Pancreas (tissue), 10 donors: ENCODE measurements around the gene GALNT5. TPM values are rescaled to one million over a fixed set of nuclear protein-coding genes. Genes with fewer than 3 reads are reported as not detected.
"Not testable (repeated sequence)": the region's sequence is repeated elsewhere in the genome, so short reads cannot be mapped to it uniquely, and the experiment has no call there.

ENCODE experiments used
- ATAC-seq, 4 donors: fragments of 200-7000 bp; cut with Tn5 transposase; one replicate each; pipeline versions ENCODE4 v1.8.0 to v1.9.1; 2020; ENCODE audit warnings: mild to moderate bottlenecking in 4 of 4, moderate library complexity in 4 of 4
- DNase-seq, 6 donors: peaks; one replicate each; pipeline ENCODE4 v3.0.0-alpha.2; 2020
- FAIRE-seq: peaks from 2 replicates; lab custom pipeline; 2012; peaks lifted over from hg19 to GRCh38; lab: Jason Lieb, UNC
- H3K27ac ChIP-seq, 4 donors: fragments of 200-600 bp; sonication (generic); 1 replicate in 3 of 4; 2 replicates in 1 of 4; pipeline versions ENCODE4 v1.5.0 to v1.8.0; 2020
- H3K27me3 ChIP-seq, 4 donors: fragments of 200-600 bp; one replicate each; pipeline ENCODE4 v1.8.0; 2021
- H3K36me3 ChIP-seq, 3 donors: fragments of 200-600 bp; sonication (generic) in 1 of 3; one replicate each; pipeline versions ENCODE4 v1.5.0 to v1.8.0; 2020 to 2021
- H3K4me1 ChIP-seq, 3 donors: fragments of 200-600 bp; one replicate each; pipeline ENCODE4 v1.8.0; 2021
- H3K4me3 ChIP-seq, 4 donors: fragments of 200-600 bp; sonication (generic) in 2 of 4; one replicate each; pipeline versions ENCODE4 v1.5.0 to v1.8.0; 2020 to 2021
- H3K9me3 ChIP-seq, 4 donors: fragments of 200-600 bp; one replicate each; pipeline ENCODE4 v1.8.0; 2021
- WGBS, 2 donors: extraction: QIAGEN DNeasy Blood & Tissue Kit; methylation state at CpG; one replicate each; pipeline ENCODE4 v1.1.7; 2013; 5-methylcytosine and 5-hydroxymethylcytosine counted together
- intact Hi-C, 3 donors: fragments of 100-400 bp; cut with DNase I; formaldehyde crosslinking; loops; one replicate each; pipeline versions ENCODE4 v1.11.1 to v1.14.2; 2022
- polyA plus RNA-seq, 2 donors: library from polyadenylated mRNA; stranded (reverse); fragments of 200-250 nt; gene quantifications; one replicate each; pipeline ENCODE4 v1.2.3, GENCODE V29; 2013
- total RNA-seq, 6 donors: library from RNA; stranded (reverse); fragmentation: NEBNext Ultra II Directional in 4 of 6; extraction: Animal tissue kit (Norgen Biotek cat#: 25700) in 4 of 6; gene quantifications; one replicate each; pipeline versions ENCODE4 v1.2.1 to v1.2.4, GENCODE V29; 2021 to 2023
- TF ChIP-seq, protein P1 (sequence below), 4 donors: fragments of 200-600 bp; sonication (generic) in 3 of 4; IDR thresholded peaks; one replicate each; pipeline versions ENCODE4 v1.5.0 to v1.8.0; 2021; ENCODE audit warnings: antibody characterized with exemption in 4 of 4
- donor health status: healthy with polysubstance abuse.
- donor health status: DM: no; HTN: no; CAD: no; lungs with moderate emphysema.
- donor health status: DM: no; HTN: no; CAD: no.
- donor health status: control.
- donor health status: control.
- donor health status: Bipolar disorder and iron deficiency.
- donor health status: DM: yes; HTN: yes; CAD: no.
- donor health status: DM: no; HTN: no; CAD: no.
- donor health status: DM: no; HTN: no; CAD: no.
- donor health status: DM: yes; HTN: yes; CAD: no.

The GALNT5 gene
- total and polyA plus RNA-seq, 8 donors = 0.08 to 0.60 (median 0.16) TPM; not detected in 2

GRCh38 chr2:157220502-157220901 lies 37.0 kb upstream of the GALNT5 start:
- H3K4me1 ChIP-seq = no peaks in the 10 kb centered on the region
- H3K9me3 ChIP-seq = no peaks in the 10 kb centered on the region
- H3K27me3 ChIP-seq = no peaks in the 10 kb centered on the region
- no peak overlapping the region for H3K27ac ChIP-seq
- intact Hi-C loops = no loop called here
- ATAC-seq = no peak
- H3K4me3 ChIP-seq = no peak overlapping the region
- TF ChIP-seq, protein P1, sequence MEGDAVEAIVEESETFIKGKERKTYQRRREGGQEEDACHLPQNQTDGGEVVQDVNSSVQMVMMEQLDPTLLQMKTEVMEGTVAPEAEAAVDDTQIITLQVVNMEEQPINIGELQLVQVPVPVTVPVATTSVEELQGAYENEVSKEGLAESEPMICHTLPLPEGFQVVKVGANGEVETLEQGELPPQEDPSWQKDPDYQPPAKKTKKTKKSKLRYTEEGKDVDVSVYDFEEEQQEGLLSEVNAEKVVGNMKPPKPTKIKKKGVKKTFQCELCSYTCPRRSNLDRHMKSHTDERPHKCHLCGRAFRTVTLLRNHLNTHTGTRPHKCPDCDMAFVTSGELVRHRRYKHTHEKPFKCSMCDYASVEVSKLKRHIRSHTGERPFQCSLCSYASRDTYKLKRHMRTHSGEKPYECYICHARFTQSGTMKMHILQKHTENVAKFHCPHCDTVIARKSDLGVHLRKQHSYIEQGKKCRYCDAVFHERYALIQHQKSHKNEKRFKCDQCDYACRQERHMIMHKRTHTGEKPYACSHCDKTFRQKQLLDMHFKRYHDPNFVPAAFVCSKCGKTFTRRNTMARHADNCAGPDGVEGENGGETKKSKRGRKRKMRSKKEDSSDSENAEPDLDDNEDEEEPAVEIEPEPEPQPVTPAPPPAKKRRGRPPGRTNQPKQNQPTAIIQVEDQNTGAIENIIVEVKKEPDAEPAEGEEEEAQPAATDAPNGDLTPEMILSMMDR (IDR thresholded peaks at IDR 0.05) = no peak
- no peak for DNase-seq
- no peaks in the 10 kb centered on the region for H3K36me3 ChIP-seq
- WGBS, 2 donors = 45 to 48% methylated on average over 1 of the region's 1 CpG
- no peak for FAIRE-seq

GRCh38 chr2:157221394-157221988 lies 36.0 kb upstream of the GALNT5 start:
- no peak for DNase-seq
- WGBS, 2 donors = 50 to 59% methylated on average over 2 of the region's 2 CpGs
- TF ChIP-seq, protein P1 (IDR thresholded peaks at IDR 0.05) = no peak
- intact Hi-C loops = no loop called here
- no peaks in the 10 kb centered on the region for H3K27me3 ChIP-seq
- no peak for ATAC-seq
- H3K9me3 ChIP-seq = no peaks in the 10 kb centered on the region
- no peak for FAIRE-seq
- no peaks in the 10 kb centered on the region for H3K4me1 ChIP-seq
- no peak overlapping the region for H3K27ac ChIP-seq
- H3K4me3 ChIP-seq = no peak overlapping the region
- H3K36me3 ChIP-seq = no peaks in the 10 kb centered on the region

DNA sequence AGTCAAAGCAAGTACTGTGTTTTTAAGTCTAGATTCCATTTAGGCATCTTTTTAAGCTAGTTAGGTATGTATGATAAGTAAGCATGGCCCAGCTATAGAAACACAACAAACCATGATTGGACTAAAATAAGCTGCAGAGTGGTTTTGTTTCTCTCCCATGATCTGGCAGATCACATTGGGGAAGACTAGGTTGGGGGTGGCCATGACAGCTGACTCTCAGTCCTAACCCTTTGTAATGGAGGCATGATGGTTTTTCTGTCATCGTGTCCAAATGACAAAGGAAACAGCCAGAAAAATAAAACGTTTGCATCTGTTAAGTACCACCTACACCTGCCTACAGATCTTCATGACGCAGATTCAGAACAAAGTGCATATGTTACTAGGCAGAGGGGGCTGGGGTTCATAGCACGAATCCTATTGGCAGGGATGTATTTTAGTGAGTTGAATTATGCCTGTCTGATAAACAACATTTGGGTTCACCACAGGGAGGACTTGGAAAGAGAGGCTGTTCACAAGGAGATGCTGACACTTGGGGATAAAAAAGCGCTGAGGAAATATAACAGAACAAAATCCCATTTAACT lies 33.8 kb upstream of the GALNT5 start:
- WGBS, 2 donors = 71 to 74% methylated on average over 5 of the region's 5 CpGs
- Histone ChIP-seq H3K4me1 (no peaks in the 10 kb centered on the region), H3K27ac (no peak overlapping the region), H3K27me3 (no peaks in the 10 kb centered on the region), H3K4me3 (no peak overlapping the region), H3K36me3 (no peaks in the 10 kb centered on the region), H3K9me3 (no peaks in the 10 kb centered on the region)
- FAIRE-seq = no peak
- TF ChIP-seq, protein P1 (IDR thresholded peaks at IDR 0.05) = no peak
- DNase-seq = no peak
- intact Hi-C loops = no loop called here
- ATAC-seq = no peak

DNA sequence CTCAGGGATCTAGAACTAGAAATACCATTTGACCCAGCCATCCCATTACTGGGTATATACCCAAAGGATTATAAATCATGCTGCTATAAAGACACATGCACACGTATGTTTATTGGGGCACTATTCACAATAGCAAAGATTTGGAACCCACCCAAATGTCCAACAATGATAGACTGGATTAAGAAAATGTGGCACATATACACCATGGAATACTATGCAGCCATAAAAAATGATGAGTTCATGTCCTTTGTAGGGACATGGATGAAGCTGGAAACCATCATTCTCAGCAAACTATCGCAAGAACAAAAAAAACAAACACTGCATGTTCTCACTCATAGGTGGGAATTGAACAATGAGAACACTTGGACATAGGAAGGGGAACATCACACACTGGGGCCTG lies 33.1 kb upstream of the GALNT5 start:
- ATAC-seq, H3K36me3 ChIP-seq, H3K27me3 ChIP-seq, H3K9me3 ChIP-seq, H3K4me1 ChIP-seq, H3K27ac ChIP-seq, H3K4me3 ChIP-seq, FAIRE-seq, DNase-seq, intact Hi-C loops: not testable (repeated sequence)
- WGBS, 2 donors = 75 to 81% methylated on average over 2 of the region's 2 CpGs

DNA sequence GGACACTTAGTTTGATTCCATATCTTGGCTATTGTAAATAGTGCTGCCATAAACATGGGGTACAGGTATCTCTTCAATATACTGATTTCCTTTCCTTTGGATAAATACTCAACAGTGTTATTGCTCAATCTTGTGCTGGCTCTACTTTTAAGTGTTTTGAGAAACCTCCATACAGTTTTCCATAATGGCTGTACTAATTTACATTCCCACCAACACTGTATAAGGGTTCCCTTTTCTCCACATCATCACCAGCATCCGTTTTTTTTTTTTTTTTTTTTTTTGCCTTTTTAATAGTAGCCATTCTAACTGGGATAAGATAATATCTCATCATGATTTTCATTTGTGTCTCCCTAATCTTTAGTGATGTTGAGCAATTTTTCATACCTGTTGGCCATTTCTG lies 29.9 kb upstream of the GALNT5 start:
- no peaks in the 10 kb centered on the region for H3K9me3 ChIP-seq
- intact Hi-C loops = no loop called here
- no peaks in the 10 kb centered on the region for H3K36me3 ChIP-seq
- FAIRE-seq (no peak), ATAC-seq (no peak), DNase-seq (no peak)
- H3K27ac ChIP-seq = no peak overlapping the region
- no peak overlapping the region for H3K4me3 ChIP-seq
- WGBS, 2 donors = 41 to 44% methylated on average over 1 of the region's 1 CpG
- H3K4me1 ChIP-seq = no peaks in the 10 kb centered on the region
- TF ChIP-seq, protein P1 (IDR thresholded peaks at IDR 0.05) = no peak
- H3K27me3 ChIP-seq = no peaks in the 10 kb centered on the region
